Upper lobe of left lung (tissue), 4 donors: ENCODE measurements around the gene TMCC1.

Experiments
- CTCF ChIP-seq, 6 experiments: fragments of 450-650 bp in 4 of 6; fragments of 200-600 bp in 2 of 6; sonication (generic) in 2 of 6; IDR thresholded peaks; one replicate each; pipeline ENCODE4 v1.5.1; 2016 to 2019; ENCODE audit warnings: antibody characterized with exemption in 6 of 6
- POLR2A ChIP-seq, 4 donors: fragments of 450-650 bp; IDR thresholded peaks; one replicate each; pipeline ENCODE4 v1.5.1; 2016 to 2017; ENCODE audit warnings: antibody characterized with exemption in 4 of 4, mild to moderate bottlenecking in 2 of 4
- POLR2AphosphoS5 ChIP-seq, 2 donors: sonication (generic); formaldehyde crosslinking; IDR thresholded peaks; one replicate each; pipeline ENCODE4 v1.5.1; 2017; ENCODE audit warnings: antibody characterized with exemption in 2 of 2

GRCh38 chr3:129908417-129908816 lies 14.9 kb upstream of the TMCC1 start:
- TF ChIP-seq POLR2A (IDR thresholded peaks at IDR 0.05) (no peak), CTCF (IDR thresholded peaks at IDR 0.05) (no peak), POLR2AphosphoS5 (IDR thresholded peaks at IDR 0.05) (no peak)
